Endothelial cell of umbilical vein (primary cell): ENCODE results near the gene CHRNA7. TPM values are rescaled to one million over a fixed set of nuclear protein-coding genes. Genes with fewer than 3 reads are reported as not detected.

ENCODE experiments used
- BruUV-seq: library from RNA; stranded (reverse); fragments of 400-500 nt; replicated peaks from 2 replicates; lab custom pipeline; 2021; lab: Mats Ljungman, UMichigan
- CTCF ChIA-PET: fragments of 300-600, 350-600 bp; sonication (Branson Sonifier 250); formaldehyde crosslinking; loops from one replicate; lab custom pipeline; 2021; ENCODE audit warnings: antibody characterized with exemption, inconsistent platforms; lab: Charles Lee
- POLR2A ChIA-PET: fragments of 300-600, 350-600 bp; sonication (Branson Sonifier 250); formaldehyde crosslinking; loops from one replicate; lab custom pipeline; 2021; ENCODE audit warnings: antibody characterized with exemption, inconsistent platforms; lab: Charles Lee
- DNase-seq: peaks from one replicate; pipeline ENCODE4 v3.0.0-alpha.2; 2011; ENCODE audit warnings: low read depth, low spot score
- FAIRE-seq: peaks from 2 replicates; lab custom pipeline; 2011; peaks lifted over from hg19 to GRCh38; lab: Jason Lieb, UNC
- H2AFZ ChIP-seq: 2 replicates; pipeline ENCODE4 v1.6.0; 2012; ENCODE audit warnings: low read depth, low read length, control low read depth, inconsistent platforms
- H3K27ac ChIP-seq: 2 replicates; pipeline ENCODE4 v1.5.1; 2011; ENCODE audit warnings: low read depth, mild to moderate bottlenecking, control low read depth, low read length, moderate library complexity; ENCODE audit not compliant: insufficient read depth
- H3K27me3 ChIP-seq, 2 experiments: 2 replicates each; pipeline versions ENCODE4 v1.6.0 to v1.6.1; 2011; ENCODE audit warnings: low read length in 2 of 2, mixed read lengths in 1 of 2; ENCODE audit not compliant: control insufficient read depth in 2 of 2, insufficient read depth in 2 of 2
- H3K36me3 ChIP-seq, 2 experiments: 2 replicates in 1 of 2; 3 replicates in 1 of 2; pipeline ENCODE4 v1.5.1; 2011; ENCODE audit warnings: low read length in 2 of 2, mild to moderate bottlenecking in 1 of 2, moderate library complexity in 1 of 2; ENCODE audit not compliant: control insufficient read depth in 2 of 2, insufficient read depth in 2 of 2; ENCODE audit errors: extremely low read depth in 1 of 2
- H3K4me1 ChIP-seq: 3 replicates; pipeline ENCODE4 v1.5.1; 2011; ENCODE audit warnings: mild to moderate bottlenecking, low read length; ENCODE audit not compliant: control insufficient read depth, insufficient read depth; ENCODE audit errors: extremely low read depth
- H3K4me2 ChIP-seq: 2 replicates; pipeline ENCODE4 v1.6.1; 2011; ENCODE audit warnings: low read length, control low read depth, mixed read lengths; ENCODE audit not compliant: insufficient read depth
- H3K4me3 ChIP-seq, 3 experiments: fragments of 200-600 bp in 1 of 3; sonication (generic), shearing (Covaris generic) in 1 of 3; replicated peaks in 1 of 3; 2 replicates each; pipeline ENCODE4 v1.5.1; 2011 to 2016; ENCODE audit warnings: control low read depth in 3 of 3, low read length in 3 of 3, mild to moderate bottlenecking in 2 of 3, inconsistent platforms in 1 of 3, low read depth in 1 of 3, moderate library complexity in 1 of 3; ENCODE audit not compliant: insufficient read depth in 1 of 3
- H3K79me2 ChIP-seq: 2 replicates; pipeline ENCODE4 v1.6.0; 2012; ENCODE audit warnings: low read length, inconsistent platforms; ENCODE audit not compliant: control insufficient read depth, insufficient read depth
- H3K9ac ChIP-seq: replicated peaks from 2 replicates; pipeline ENCODE3; 2011; ENCODE audit warnings: low read length, control low read depth; ENCODE audit not compliant: insufficient read depth; ENCODE audit errors: extremely low read depth
- H3K9me1 ChIP-seq: replicated peaks from 3 replicates; pipeline ENCODE4 v1.6.0; 2011; ENCODE audit warnings: mild to moderate bottlenecking, low read length; ENCODE audit not compliant: control insufficient read depth, insufficient read depth; ENCODE audit errors: extremely low read depth
- H3K9me3 ChIP-seq: replicated peaks from 2 replicates; pipeline ENCODE4 v1.5.1; 2012; ENCODE audit warnings: low read length, inconsistent platforms; ENCODE audit not compliant: control insufficient read depth, insufficient read depth
- H4K20me1 ChIP-seq: replicated peaks from 2 replicates; pipeline ENCODE3; 2011; ENCODE audit warnings: mild to moderate bottlenecking, low read length; ENCODE audit not compliant: control insufficient read depth, insufficient read depth; ENCODE audit errors: extremely low read depth
- EZH2 ChIP-seq: IDR thresholded peaks from 2 replicates; pipeline ENCODE4 v1.6.1; 2012; ENCODE audit warnings: borderline replicate concordance, low read depth, mild to moderate bottlenecking, moderate library complexity, low read length, inconsistent platforms; ENCODE audit not compliant: severe bottlenecking
- FOS ChIP-seq: IDR thresholded peaks from 2 replicates; pipeline ENCODE4 v1.6.1; 2011; ENCODE audit warnings: mild to moderate bottlenecking, low read length, moderate library complexity, borderline replicate concordance; ENCODE audit not compliant: insufficient read depth
- GATA2 ChIP-seq: IDR thresholded peaks from 2 replicates; pipeline ENCODE4 v1.7.0; 2011; ENCODE audit warnings: low read depth, mild to moderate bottlenecking, moderate library complexity, mixed read lengths, low read length; ENCODE audit not compliant: insufficient read length, insufficient read depth
- JUN ChIP-seq: IDR thresholded peaks from 2 replicates; pipeline ENCODE4 v1.6.1; 2011; ENCODE audit warnings: borderline replicate concordance, low read depth; ENCODE audit not compliant: insufficient read length, insufficient read depth
- MAX ChIP-seq: IDR thresholded peaks from 2 replicates; pipeline ENCODE4 v1.6.1; 2011; ENCODE audit not compliant: insufficient read depth, insufficient read length
- MYC ChIP-seq: IDR thresholded peaks from one replicate; pipeline ENCODE4 v1.6.1; 2011; ENCODE audit warnings: mild to moderate bottlenecking, low read depth, low read length
- POLR2A ChIP-seq: IDR thresholded peaks from 2 replicates; pipeline ENCODE4 v1.6.1; 2012; ENCODE audit warnings: low read depth, mild to moderate bottlenecking, control low read depth, low read length
- POLR2AphosphoS5 ChIP-seq: IDR thresholded peaks from 2 replicates; pipeline ENCODE4 v1.6.1; 2012; ENCODE audit warnings: low read depth, mild to moderate bottlenecking, control low read depth, low read length, moderate library complexity; ENCODE audit not compliant: insufficient read depth
- dilution Hi-C: fragments of 300-500 bp; cut with MboI; formaldehyde crosslinking; loops from one replicate; pipeline ENCODE4 v1.15.0; 2019; ENCODE audit warnings: low sequenced_read_pairs; ENCODE audit not compliant: extremely low pct_ligation_motif_present
- intact Hi-C: fragments of 100-400 bp; cut with micrococcal nuclease; formaldehyde crosslinking; loops from one replicate; pipeline ENCODE4 v1.10.0; 2022
- polyA plus RNA-seq, 4 experiments: library from polyadenylated mRNA; depleted of rRNA in 3 of 4; stranded (reverse) in 3 of 4; unstranded in 1 of 4; fragments of >200 nt; gene quantifications; 2 replicates each; pipeline versions ENCODE4 v1.2.1 to v1.2.3, GENCODE V29; 2011 to 2012; ENCODE audit warnings: missing spikeins in 1 of 4
- total RNA-seq: library from RNA; stranded (reverse); gene quantifications from 2 replicates; pipeline ENCODE4 v1.2.3, GENCODE V29; 2021
- TF ChIP-seq, protein P1 (sequence below), 2 donors: IDR thresholded peaks; 1 replicate in 1 of 2; 2 replicates in 1 of 2; pipeline ENCODE4 v1.5.1; 2011; ENCODE audit warnings: low read length in 2 of 2, mild to moderate bottlenecking in 2 of 2, moderate library complexity in 2 of 2, control low read depth in 1 of 2, inconsistent platforms in 1 of 2, low read depth in 1 of 2; ENCODE audit not compliant: insufficient read depth in 1 of 2; ENCODE audit errors: extremely low read depth in 1 of 2

CHRNA7 gene
- total and polyA plus RNA-seq, 2 donors (not counting 3 experiments of a cell fraction or from before 2014, with no cell fraction given) = 0.70 to 2.6 TPM

- Histone ChIP-seq H3K4me2 (no peak overlapping the region), H3K27me3 (no peaks in the 10 kb centered on the region), H2AFZ (no peak overlapping the region), H3K27ac (no peak overlapping the region), H3K4me3 (no peak overlapping the region), H3K9me1 (no peaks in the 10 kb centered on the region), H4K20me1 (no peaks in the 10 kb centered on the region), H3K79me2 (no peaks in the 10 kb centered on the region), H3K4me1 (no peaks in the 10 kb centered on the region), H3K9ac (no peak overlapping the region), H3K36me3 (no peaks in the 10 kb centered on the region), H3K9me3 (no peaks in the 10 kb centered on the region)
- no peak for TF ChIP-seq MAX
- no peak for TF ChIP-seq MYC
- TF ChIP-seq, protein P1, sequence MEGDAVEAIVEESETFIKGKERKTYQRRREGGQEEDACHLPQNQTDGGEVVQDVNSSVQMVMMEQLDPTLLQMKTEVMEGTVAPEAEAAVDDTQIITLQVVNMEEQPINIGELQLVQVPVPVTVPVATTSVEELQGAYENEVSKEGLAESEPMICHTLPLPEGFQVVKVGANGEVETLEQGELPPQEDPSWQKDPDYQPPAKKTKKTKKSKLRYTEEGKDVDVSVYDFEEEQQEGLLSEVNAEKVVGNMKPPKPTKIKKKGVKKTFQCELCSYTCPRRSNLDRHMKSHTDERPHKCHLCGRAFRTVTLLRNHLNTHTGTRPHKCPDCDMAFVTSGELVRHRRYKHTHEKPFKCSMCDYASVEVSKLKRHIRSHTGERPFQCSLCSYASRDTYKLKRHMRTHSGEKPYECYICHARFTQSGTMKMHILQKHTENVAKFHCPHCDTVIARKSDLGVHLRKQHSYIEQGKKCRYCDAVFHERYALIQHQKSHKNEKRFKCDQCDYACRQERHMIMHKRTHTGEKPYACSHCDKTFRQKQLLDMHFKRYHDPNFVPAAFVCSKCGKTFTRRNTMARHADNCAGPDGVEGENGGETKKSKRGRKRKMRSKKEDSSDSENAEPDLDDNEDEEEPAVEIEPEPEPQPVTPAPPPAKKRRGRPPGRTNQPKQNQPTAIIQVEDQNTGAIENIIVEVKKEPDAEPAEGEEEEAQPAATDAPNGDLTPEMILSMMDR (IDR thresholded peaks at IDR 0.05; ENCODE audit: extremely low read depth in 1 of 2, insufficient read depth in 1 of 2, low read depth in 1 of 2, low read length in 2 of 2) = no peak
- no peak for TF ChIP-seq JUN
- TF ChIP-seq FOS = no peak
- TF ChIP-seq EZH2 = no peak
- no peak for TF ChIP-seq POLR2A
- no peak for TF ChIP-seq GATA2
- no peak for TF ChIP-seq POLR2AphosphoS5
- DNase-seq = no peak
- intact Hi-C loops = loop anchor here (10.0 kb wide), 1 partner anchor 46 kb away; no protein-coding TSS in a partner anchor
- ChIA-PET CTCF (no interaction called here), POLR2A (no interaction called here)
- no TSS peak for BruUV-seq
- FAIRE-seq = no peak
- dilution Hi-C loops = no loop called here
These were observed 100.5 kb downstream of the CHRNA7 start for GRCh38 chr15:32130823-32131222.
